GM10248 (cell line): ENCODE results near the gene CFC1B.
"Not testable (repeated sequence)": the region's sequence is repeated elsewhere in the genome, so short reads cannot be mapped to it uniquely, and the experiment has no call there.

Experiments
- CTCF ChIA-PET: fragments of 300-600 bp; sonication (Branson Sonifier 250); formaldehyde crosslinking; extraction: SDS; loops from one replicate; lab custom pipeline; 2021; ENCODE audit warnings: antibody characterized with exemption; lab: Yijun Ruan, JAX
- POLR2A ChIA-PET: fragments of 350-650 bp; sonication (Branson Sonifier 250); formaldehyde crosslinking; extraction: SDS; loops from one replicate; lab custom pipeline; 2020; ENCODE audit warnings: antibody characterized with exemption; lab: Yijun Ruan, JAX
- DNase-seq: peaks from one replicate; pipeline ENCODE4 v3.0.0; 2012; ENCODE audit errors: extremely low spot score

CFC1B gene

DNA sequence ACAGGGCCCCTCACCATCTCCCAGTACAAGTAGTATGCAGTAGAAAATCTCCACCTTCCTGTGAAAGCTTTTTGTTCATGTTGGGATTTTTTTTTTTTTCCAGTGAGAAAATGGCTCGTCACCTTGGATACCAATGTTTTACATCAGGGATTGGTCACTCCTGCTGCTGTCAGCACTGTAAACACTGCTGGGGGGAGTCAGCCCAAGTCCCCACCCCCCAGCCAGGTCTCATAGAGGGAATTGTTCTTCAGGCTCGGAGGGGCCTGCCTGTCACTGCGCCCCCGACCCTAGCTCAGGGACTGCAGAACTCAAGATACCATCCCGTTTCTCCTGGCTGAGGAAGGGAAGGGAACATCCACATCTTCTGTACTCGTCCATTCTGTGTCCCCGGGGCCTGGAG lies at the start of gene CFC1B:
CFC1B (plus strand) TSS at position 231 of the 400 bp plus-strand sequence. CDS start 263 bp downstream, outside the sequence.
- POLR2A ChIA-PET, DNase-seq, CTCF ChIA-PET: not testable (repeated sequence)

DNA sequence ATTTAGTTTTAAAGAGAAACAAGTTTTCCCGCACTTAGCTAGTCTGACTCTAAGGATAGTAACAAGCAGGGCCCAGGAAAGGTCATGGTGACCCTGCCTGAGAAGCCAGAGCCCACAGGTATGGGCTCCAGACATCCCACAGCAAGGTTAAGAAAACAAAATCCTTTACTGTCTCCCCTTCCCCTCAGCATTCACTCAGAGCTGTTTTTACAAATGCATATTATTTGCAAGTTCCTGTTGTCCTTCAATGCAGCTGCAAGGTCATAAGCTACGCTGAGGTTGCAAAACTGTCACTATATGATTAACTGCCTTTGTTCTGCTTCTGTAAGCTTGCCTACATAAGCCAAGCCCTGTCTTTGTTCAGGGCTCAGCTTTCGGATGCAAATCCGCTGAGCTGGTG lies 29.9 kb upstream of the CFC1B start:
- POLR2A ChIA-PET, DNase-seq, CTCF ChIA-PET: not testable (repeated sequence)

DNA sequence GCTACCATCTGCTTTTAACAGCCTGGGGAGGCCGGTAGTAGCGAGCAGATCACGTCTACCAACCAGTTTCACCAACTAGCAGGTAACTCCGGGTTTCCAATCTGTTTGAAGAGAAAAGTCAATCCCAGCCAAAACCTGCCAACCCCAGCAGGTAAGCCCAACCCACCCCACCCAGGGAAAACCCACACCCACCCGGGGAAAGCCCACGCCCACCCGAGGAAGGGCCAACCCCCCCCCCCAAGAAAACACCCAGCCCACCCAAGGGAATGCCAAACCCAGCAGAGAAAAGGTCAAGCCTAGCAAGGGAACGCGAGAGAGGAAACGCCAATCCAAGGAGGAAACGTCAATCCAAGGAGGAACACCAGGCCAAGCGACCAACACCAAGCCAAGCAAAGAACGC lies 11.8 kb upstream of the CFC1B start, which contains the start of gene POTEI:
POTEI (minus strand) TSS at position 101 of the 400 bp plus-strand sequence; CDS start at position 8, 93 bp downstream.
- CTCF ChIA-PET, POLR2A ChIA-PET, DNase-seq: not testable (repeated sequence)

DNA sequence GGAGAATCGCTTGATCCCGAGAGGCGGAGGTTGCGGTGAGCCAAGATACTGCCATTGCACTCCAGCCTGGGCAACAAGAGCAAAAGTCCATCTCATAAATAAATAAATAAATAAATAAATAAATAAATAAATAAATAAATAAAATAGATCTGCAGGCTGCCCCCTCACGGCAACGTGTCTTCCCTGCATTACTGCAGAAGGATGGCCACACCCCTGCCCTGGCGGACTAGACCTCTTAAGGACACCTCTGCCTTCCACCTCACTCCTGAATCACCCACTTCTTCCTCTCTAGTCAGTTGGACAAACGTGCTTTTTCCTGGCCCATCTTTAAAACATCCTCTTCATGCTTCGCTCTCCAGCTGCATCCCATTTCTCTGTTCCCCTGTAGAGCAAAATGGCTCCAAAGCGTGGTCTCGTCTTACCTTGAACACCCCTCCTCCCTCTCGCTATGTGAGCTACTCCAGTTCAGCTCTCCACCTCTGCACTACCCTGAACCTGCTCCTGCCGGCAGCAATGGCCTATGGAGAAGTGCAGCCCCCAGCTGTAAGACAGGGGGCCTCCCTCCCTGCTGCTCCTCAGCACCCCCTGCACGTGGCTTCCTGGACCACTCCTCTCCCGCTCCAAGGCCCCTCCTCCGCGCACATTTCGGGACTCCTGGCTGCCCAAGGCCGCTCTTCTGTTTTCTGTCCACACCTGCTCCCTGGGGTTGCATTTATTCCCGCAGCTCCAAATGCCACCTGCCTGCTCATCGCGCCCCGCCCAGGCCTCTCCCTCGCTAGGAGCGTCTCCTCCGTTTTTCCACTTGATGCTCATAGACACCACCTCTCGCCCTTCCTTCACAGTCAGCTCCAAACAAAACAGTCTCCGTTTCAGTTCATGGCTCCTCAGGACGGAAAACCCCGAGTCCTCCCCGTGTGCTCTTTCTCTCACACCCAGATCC lies 9.9 kb upstream of the CFC1B start:
- POLR2A ChIA-PET, CTCF ChIA-PET: not testable (repeated sequence)

DNA sequence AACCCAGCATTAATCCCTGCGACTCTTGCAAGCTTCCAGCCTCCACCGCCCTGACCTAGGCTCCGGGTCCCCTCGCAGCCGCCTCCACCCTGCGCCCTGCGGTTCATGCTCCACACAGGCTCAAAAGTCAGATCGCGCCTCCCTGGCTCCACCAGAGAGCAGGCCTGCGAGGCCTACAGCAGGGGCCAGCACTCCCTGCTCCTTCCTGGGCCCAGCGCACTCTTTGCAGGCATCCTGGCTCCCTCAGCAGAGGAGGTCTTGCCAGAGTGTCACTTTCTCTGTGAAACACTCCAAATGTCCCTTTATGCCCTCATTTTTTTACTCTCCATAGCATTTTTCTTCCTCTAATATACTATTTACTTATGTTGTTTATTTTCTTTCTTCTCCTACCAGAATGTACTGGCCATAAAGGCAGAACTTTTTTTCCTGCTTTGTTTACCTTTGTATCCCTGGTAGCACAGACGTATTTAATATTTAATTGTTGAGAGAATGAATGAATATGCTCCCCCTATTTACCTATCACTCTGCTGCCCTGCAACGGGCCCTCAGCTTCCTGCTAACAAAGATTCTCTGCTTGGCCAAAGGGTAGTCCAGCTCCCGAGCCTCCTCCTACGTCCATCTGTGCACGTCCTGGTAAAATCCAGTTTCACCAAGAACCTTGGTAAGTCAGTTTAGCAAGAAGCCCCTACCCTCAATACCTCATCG lies 9.1 kb upstream of the CFC1B start:
- CTCF ChIA-PET, DNase-seq, POLR2A ChIA-PET: not testable (repeated sequence)

More for the DNA sequence above, 9.9 kb upstream of the CFC1B start:
- DNase-seq: not testable (repeated sequence)

DNA sequence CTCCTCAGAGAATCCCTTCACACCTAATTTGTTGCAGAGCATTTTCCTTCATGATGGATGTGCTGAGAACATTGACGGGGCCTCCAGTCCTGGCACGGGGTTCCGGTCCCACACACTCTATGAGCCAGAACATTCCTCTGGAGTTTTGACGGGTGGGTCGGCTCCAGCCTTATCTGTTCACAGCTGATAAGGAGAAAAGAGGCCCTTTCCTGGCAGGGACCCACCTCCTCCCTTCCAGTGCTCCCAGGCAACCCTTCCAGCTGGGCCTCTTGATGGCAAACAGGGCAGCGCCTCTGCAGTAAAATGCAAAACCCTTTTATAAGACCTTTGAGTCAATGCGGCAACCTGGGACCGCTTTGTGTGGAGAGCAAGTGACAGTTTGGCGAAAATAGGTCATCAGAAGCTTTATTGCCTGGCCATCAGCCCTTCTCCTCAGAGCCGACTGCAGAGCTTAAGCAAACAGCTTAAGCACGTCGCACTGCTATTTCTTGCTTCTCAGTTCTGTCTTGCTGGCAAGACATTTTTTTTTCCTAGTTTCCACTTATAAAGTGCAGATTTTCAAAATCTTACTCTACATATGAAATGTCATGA lies 2.4 kb upstream of the CFC1B start:
- CTCF ChIA-PET, POLR2A ChIA-PET, DNase-seq: not testable (repeated sequence)

DNA sequence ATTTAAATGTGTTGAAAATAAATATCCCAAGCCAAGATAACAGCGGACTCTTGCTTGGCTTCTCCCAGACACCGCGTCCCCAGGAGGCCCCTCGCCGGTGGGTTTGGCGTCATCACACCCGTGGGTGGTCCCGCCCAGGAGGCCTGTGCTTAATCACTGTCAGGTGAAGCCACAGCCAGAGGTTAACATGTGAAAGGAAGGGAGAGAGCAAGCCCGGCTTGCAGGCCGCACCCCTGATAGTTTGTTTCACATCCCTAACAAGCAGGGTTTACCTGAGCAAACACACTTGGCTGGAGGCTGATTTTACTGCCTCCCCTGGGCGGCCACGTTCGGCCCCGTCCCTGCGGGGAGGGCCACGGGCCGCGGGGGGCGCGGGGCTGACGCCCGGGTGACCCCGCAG lies 1.4 kb downstream of the CFC1B start:
- CTCF ChIA-PET: not testable (repeated sequence)

DNA sequence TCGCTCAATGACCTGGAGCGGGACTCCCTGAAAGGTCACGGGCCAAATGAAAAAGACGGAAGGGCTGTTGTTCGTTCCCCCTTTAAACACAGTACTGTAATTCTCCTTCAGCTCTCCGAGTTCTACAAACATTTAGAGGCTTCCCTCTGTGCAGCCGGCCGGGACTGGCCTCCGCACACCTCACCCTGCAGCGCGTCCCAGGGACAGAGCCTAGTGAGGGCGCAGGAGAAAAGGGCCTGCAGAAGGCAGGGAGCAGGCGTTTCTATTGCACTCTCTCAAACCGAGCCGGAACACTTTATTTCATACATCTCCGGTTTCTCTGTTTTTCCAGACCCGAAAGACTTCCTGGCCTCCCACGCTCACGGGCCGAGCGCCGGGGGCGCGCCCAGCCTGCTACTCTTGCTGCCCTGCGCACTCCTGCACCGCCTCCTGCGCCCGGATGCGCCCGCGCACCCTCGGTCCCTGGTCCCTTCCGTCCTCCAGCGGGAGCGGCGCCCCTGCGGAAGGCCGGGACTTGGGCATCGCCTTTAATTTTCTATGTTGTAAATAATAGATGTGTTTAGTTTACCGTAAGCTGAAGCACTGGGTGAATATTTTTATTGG lies 6.4 kb downstream of the CFC1B start:
- DNase-seq, CTCF ChIA-PET, POLR2A ChIA-PET: not testable (repeated sequence)

More for the DNA sequence above, 1.4 kb downstream of the CFC1B start:
- DNase-seq, POLR2A ChIA-PET: not testable (repeated sequence)

DNA sequence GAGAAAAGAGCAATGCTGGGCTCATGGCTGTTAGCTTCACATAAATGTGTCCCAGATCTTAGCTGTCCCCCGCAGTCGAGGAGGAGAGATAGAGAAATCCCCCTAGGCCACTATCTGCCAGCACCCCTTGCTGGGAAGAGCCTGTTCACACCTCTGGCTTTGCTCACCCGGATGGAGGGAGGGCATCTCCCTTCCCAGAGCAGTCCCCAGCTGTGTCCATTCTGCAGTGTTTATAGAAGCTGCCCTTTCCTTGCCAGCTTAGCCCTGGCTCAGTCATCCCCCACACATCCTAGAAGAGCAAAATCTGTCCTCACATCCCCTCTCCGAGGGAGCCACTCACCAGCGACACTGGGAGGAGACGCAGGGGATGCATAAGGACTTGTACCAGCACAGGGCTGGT lies 8.5 kb downstream of the CFC1B start:
- CTCF ChIA-PET, POLR2A ChIA-PET: not testable (repeated sequence)

DNA sequence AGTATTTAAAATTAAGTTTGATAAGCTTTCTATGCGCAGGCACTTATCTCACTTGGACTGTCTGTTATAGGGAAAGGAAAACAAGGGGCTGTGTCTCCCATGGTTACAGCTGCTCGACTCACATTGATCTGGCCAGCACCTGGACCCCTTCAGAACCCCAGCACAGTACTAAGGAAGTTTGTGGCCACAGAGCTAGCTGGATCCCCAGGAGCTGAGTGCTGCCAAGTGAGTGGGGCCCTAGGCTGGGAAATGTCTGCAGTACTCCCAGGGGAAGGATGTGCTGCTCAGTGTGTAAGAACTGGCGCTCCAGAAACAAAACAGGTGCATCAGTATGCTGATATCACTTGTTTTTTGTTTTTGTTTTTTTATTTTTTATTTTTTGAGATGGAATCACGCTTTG lies 9.2 kb downstream of the CFC1B start:
- POLR2A ChIA-PET, DNase-seq, CTCF ChIA-PET: not testable (repeated sequence)

More for the DNA sequence above, 8.5 kb downstream of the CFC1B start:
- not testable (repeated sequence) for DNase-seq

DNA sequence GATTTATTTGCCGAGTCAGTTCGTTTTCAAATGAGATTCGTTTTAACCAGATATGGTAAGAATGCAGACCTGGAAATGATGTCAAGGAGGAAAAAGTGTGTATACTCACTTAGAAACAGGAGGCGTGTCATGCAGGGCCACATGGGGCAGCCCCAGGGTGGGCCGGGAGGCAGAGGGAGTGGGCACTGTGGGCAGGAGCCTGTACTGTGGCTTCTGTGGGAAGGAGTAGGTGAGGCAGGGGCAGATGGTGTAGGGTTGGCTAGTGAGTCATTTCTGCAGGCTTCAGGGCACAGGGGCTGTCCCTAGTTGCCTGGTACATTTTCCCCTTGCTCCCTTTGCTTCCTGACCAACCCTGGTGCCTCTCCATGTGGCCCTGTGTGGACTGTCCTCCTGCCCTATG lies 10.2 kb downstream of the CFC1B start:
- POLR2A ChIA-PET, CTCF ChIA-PET: not testable (repeated sequence)

DNA sequence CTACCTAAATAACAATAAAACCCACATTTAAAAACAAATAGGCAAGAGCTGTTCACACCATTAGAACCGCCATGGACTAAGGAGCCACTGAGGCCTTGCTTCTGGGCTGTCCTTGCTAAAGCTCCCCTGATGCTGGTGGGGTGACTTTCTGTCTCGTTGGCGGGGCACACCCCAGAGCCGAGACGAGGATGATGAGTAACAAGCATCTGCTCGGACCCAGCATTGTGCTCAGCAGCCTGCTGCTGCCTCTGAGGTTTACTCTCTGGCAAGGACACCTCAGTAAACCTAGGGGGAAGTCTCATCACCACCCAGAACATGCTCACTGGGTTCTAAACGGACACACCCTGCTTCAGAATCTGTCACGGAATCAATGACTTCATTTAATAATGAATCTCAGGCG lies 10.7 kb downstream of the CFC1B start:
- CTCF ChIA-PET, POLR2A ChIA-PET, DNase-seq: not testable (repeated sequence)

More for the DNA sequence above, 10.2 kb downstream of the CFC1B start:
- DNase-seq: not testable (repeated sequence)

DNA sequence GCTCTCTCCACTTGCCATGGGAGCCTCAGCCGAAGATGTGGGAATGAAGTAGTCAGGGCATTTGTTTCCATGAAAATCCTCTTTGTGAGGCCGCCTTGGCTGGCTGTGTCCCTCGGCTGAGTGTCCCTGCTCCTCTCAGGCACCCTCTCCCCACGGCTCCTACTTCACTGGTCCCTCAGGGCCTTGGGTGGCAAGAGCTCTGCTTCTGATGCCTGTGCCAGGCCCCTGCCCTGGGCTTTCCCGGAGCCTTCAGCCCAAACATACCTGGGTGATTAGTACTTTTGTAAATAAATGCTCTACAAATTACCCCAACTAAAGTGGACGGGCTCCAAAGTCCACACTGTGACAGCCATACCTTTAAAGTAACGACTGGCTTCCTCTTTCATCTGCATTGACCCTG lies 15.6 kb downstream of the CFC1B start:
- DNase-seq, CTCF ChIA-PET, POLR2A ChIA-PET: not testable (repeated sequence)

DNA sequence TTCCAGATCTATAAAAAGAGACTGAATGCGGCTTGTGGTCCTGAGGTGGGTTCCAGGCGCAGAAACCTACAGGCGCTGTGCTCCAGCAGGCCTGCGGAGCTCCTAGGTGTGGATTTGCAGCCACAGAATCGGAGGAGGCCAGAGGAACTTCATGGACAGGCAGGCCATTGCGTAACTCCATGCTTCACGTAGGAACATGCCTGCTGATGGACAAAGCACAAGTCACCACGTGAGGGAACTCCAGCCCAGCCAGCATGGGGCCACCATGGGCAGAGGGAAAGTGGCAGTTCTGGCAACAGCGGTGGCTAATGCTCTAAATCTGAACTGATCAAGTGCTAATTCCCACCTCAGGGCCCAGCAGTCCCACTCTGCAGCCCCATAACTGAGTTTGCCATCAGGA lies 17.2 kb downstream of the CFC1B start:
- CTCF ChIA-PET, POLR2A ChIA-PET, DNase-seq: not testable (repeated sequence)

DNA sequence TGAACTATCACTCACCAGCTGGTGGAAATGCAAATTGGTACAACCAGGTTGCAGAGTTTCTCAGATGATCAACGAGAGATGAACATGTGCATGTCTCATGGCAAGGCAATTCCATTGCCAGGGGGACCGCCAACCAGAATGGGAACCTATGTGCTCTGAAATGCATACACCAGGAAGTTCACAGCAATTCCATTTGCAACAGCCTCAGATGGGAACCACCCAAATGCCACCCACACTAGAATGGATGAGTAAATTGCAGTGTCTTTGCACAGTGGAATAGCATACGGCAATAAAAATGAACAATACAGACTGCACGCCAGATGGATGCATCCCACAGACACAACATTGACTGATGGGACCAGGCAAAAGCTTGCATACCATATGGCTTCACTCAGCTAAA lies 21.8 kb downstream of the CFC1B start:
- DNase-seq, POLR2A ChIA-PET, CTCF ChIA-PET: not testable (repeated sequence)

DNA sequence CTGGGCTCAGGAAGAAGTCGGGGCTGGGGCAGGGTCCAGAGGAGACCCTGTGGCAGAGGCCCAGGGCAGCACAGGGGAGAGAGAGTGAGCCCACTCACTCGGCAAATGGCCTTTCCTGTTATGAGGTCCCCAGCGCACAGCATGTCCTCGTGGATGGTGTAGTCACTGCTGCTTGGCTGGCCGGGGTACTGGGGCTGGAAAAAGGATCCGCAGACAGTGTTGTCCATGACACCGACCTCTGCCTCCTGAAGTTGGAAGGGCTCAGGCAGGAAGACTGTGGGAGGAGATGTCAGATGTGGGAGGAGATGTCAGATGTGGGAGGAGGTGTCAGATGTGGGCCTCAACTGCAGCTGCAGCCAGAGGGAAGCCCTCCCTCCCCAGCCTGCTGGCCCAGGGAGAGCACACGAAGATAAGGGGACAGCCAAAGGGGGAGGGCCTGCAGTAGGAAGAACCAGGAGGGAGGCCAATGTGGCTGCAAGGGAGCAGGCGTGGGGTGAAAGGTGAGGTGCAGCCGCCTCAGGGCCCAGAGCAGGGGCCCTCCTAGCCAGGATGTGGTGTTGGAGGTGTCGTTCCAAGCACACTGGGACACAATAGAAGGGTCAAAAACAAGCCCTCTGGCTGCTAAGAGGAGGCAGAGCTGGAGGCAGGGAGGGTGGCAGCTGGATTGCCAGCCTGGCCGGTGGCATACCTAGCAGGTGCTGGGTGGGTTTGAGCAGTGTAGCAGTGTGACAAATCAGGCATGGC lies 22.9 kb downstream of the CFC1B start:
- CTCF ChIA-PET, DNase-seq, POLR2A ChIA-PET: not testable (repeated sequence)

DNA sequence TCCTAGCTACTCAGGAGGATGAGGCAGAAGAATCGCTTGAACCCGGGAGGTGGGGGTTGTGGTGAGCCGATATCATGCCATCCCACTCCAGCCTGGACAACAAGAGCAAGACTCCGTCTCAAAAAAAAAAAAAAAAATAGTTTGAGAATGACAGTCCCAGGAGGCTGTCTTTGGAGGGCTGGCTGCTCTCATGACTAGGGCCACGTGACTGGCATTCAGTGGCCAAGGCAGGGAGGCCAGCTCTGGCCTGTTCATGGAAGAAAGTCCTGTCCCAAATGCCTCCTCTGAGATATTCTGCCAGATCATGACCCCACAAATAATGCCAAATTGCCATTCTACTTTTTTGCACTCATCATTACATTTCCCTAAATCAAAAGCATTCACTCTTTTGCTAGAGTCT lies 24.0 kb downstream of the CFC1B start:
- DNase-seq, POLR2A ChIA-PET, CTCF ChIA-PET: not testable (repeated sequence)
